Thoracic aorta (tissue), 2 donors: ENCODE results near the gene COQ4. TPM values are rescaled to one million over a fixed set of nuclear protein-coding genes. Genes with fewer than 3 reads are reported as not detected.

Experiments used
- ATAC-seq: fragments of 150-250 bp; one replicate; pipeline ENCODE4 v1.8.0; 2017; ENCODE audit warnings: low read depth; ENCODE audit not compliant: insufficient number of reproducible peaks, low FRiP score
- DNase-seq: peaks from one replicate; pipeline ENCODE4 v3.0.0-alpha.2; 2020; ENCODE audit warnings: low spot score
- H3K27ac ChIP-seq, 2 donors: fragments of 200-600 bp; sonication (generic); 1 replicate in 1 of 2; 2 replicates in 1 of 2; pipeline ENCODE4 v1.5.1; 2016; ENCODE audit warnings: mild to moderate bottlenecking in 2 of 2, moderate library complexity in 2 of 2
- H3K27me3 ChIP-seq: fragments of 200-600 bp; sonication (generic); replicated peaks from 2 replicates; pipeline ENCODE4 v1.6.0; 2016; ENCODE audit warnings: mild to moderate bottlenecking; ENCODE audit not compliant: insufficient read depth
- H3K36me3 ChIP-seq: fragments of 200-600 bp; sonication (generic); one replicate; pipeline ENCODE4 v1.5.1; 2016
- H3K4me1 ChIP-seq, 2 donors: fragments of 200-600 bp; sonication (generic); 1 replicate in 1 of 2; 2 replicates in 1 of 2; pipeline versions ENCODE4 v1.5.1 to v1.6.0; 2016; ENCODE audit warnings: low read depth in 2 of 2, mild to moderate bottlenecking in 1 of 2; ENCODE audit not compliant: control insufficient read depth in 1 of 2
- H3K4me3 ChIP-seq: fragments of 200-600 bp; sonication (generic); 2 replicates; pipeline ENCODE4 v1.5.1; 2016; ENCODE audit warnings: mild to moderate bottlenecking
- H3K9me3 ChIP-seq: fragments of 200-600 bp; sonication (generic); 2 replicates; pipeline ENCODE4 v1.5.1; 2016
- total RNA-seq, 2 donors: library from RNA; depleted of rRNA; stranded (reverse); fragments of >200 nt; gene quantifications; one replicate each; pipeline versions ENCODE4 v1.1.0 to v1.2.3, GENCODE V29; 2016
- TF ChIP-seq, protein P1 (sequence below): fragments of 200-600 bp; sonication (generic); IDR thresholded peaks from one replicate; pipeline ENCODE4 v1.5.1; 2019; ENCODE audit warnings: antibody characterized with exemption

The COQ4 gene
- total RNA-seq, 2 donors from 2014 or later = 28.7 to 40.1 TPM

- Histone ChIP-seq H3K27ac (no peak overlapping the region), H3K27me3 (no peaks in the 10 kb centered on the region), H3K36me3 (peaks cover 27% of the 10 kb centered on the region), H3K9me3 (no peaks in the 10 kb centered on the region), H3K4me1 (peaks cover 13 to 24% of the 10 kb centered on the region in 2 donors), H3K4me3 (no peak overlapping the region)
- ATAC-seq (no peak), DNase-seq (no peak)
- TF ChIP-seq, protein P1, sequence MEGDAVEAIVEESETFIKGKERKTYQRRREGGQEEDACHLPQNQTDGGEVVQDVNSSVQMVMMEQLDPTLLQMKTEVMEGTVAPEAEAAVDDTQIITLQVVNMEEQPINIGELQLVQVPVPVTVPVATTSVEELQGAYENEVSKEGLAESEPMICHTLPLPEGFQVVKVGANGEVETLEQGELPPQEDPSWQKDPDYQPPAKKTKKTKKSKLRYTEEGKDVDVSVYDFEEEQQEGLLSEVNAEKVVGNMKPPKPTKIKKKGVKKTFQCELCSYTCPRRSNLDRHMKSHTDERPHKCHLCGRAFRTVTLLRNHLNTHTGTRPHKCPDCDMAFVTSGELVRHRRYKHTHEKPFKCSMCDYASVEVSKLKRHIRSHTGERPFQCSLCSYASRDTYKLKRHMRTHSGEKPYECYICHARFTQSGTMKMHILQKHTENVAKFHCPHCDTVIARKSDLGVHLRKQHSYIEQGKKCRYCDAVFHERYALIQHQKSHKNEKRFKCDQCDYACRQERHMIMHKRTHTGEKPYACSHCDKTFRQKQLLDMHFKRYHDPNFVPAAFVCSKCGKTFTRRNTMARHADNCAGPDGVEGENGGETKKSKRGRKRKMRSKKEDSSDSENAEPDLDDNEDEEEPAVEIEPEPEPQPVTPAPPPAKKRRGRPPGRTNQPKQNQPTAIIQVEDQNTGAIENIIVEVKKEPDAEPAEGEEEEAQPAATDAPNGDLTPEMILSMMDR = no peak
Measured at GRCh38 chr9:128324401-128324800, 1.8 kb downstream of the COQ4 start.

- H3K9me3 ChIP-seq = no peaks in the 10 kb centered on the region
- no peaks in the 10 kb centered on the region for H3K27me3 ChIP-seq
- H3K4me3 ChIP-seq = no peak overlapping the region
- H3K36me3 ChIP-seq = peaks cover 27% of the 10 kb centered on the region
- H3K27ac ChIP-seq = no peak overlapping the region
- ATAC-seq (no peak), DNase-seq (no peak)
- TF ChIP-seq, protein P1 = no peak
- H3K4me1 ChIP-seq = peaks cover 13 to 24% of the 10 kb centered on the region in 2 donors
Measured at GRCh38 chr9:128325629-128326028, 3.0 kb downstream of the COQ4 start.

GRCh38 chr9:128333451-128333869 lies 10.8 kb downstream of the COQ4 start:
- no peak for ATAC-seq
- peaks cover 3% of the 10 kb centered on the region for H3K36me3 ChIP-seq

GRCh38 chr9:128335161-128335560 lies 12.5 kb downstream of the COQ4 start:
- TF ChIP-seq, protein P1 = no peak
- DNase-seq = no peak
- Histone ChIP-seq H3K27me3 (no peaks in the 10 kb centered on the region), H3K9me3 (no peaks in the 10 kb centered on the region), H3K4me1 (no peaks in the 10 kb centered on the region), H3K27ac (no peak overlapping the region), H3K36me3 (no peaks in the 10 kb centered on the region), H3K4me3 (no peak overlapping the region)
- ATAC-seq = no peak

More at GRCh38 chr9:128333451-128333869, 10.8 kb downstream of the COQ4 start:
- Histone ChIP-seq H3K4me1 (no peaks in the 10 kb centered on the region), H3K4me3 (no peak overlapping the region), H3K27ac (no peak overlapping the region), H3K27me3 (no peaks in the 10 kb centered on the region), H3K9me3 (no peaks in the 10 kb centered on the region)
- TF ChIP-seq, protein P1 = no peak
- DNase-seq = no peak

DNA sequence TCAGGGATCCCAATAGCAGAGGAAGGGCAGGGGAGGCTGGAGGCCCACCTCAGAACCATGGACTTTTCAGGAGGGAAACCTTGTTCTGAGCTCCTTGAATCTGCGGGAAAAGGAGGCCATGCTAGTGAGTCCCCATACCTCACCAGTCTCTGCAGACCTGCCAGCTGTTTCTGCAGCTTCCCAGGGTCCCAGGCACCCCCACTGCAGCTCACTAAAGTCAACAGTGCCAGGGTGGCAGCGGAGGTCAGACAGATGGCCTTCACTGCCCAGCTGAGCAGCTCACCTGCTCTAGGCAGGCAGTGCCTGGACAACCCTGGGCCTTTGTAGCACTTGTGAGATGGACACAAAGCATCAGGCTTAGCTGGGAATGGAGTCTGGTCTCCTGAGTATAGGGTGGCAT lies 13.3 kb downstream of the COQ4 start:
- TF ChIP-seq, protein P1 = no peak
- H3K36me3 ChIP-seq = no peaks in the 10 kb centered on the region
- DNase-seq = no peak
- H3K27me3 ChIP-seq = no peaks in the 10 kb centered on the region
- H3K9me3 ChIP-seq = no peaks in the 10 kb centered on the region
- H3K27ac ChIP-seq = no peak overlapping the region
- H3K4me3 ChIP-seq = no peak overlapping the region
- no peak for ATAC-seq
- peaks cover 0 to 3% of the 10 kb centered on the region in 2 donors for H3K4me1 ChIP-seq
